Keratinocyte (primary cell): ENCODE data around the gene RERE. TPM values are rescaled to one million over a fixed set of nuclear protein-coding genes. Genes with fewer than 3 reads are reported as not detected.

Experiments
- DNase-seq: peaks from one replicate; pipeline ENCODE4 v3.0.0-alpha.2; 2011; ENCODE audit warnings: low read depth, missing footprints, low spot score
- FAIRE-seq: peaks from 2 replicates; lab custom pipeline; 2011; peaks lifted over from hg19 to GRCh38; lab: Jason Lieb, UNC
- H2AFZ ChIP-seq: 2 replicates; pipeline ENCODE4 v1.6.0; 2012; ENCODE audit warnings: low read length, control low read depth, inconsistent platforms; ENCODE audit not compliant: control insufficient read depth
- H3K27ac ChIP-seq: 2 replicates; pipeline ENCODE4 v1.5.1; 2011; ENCODE audit warnings: low read length; ENCODE audit not compliant: control insufficient read depth, insufficient read depth
- H3K27me3 ChIP-seq: 3 replicates; pipeline ENCODE4 v1.6.0; 2011; ENCODE audit warnings: low read length; ENCODE audit not compliant: control insufficient read depth, insufficient read depth; ENCODE audit errors: extremely low read depth
- H3K36me3 ChIP-seq, 2 experiments: 2 replicates in 1 of 2; 3 replicates in 1 of 2; pipeline ENCODE4 v1.5.1; 2011; ENCODE audit warnings: low read length in 2 of 2, mild to moderate bottlenecking in 1 of 2; ENCODE audit not compliant: control insufficient read depth in 2 of 2, insufficient read depth in 2 of 2; ENCODE audit errors: extremely low read depth in 1 of 2
- H3K4me1 ChIP-seq: 3 replicates; pipeline ENCODE4 v1.5.1; 2011; ENCODE audit warnings: low read length; ENCODE audit not compliant: control insufficient read depth, insufficient read depth; ENCODE audit errors: extremely low read depth
- H3K4me2 ChIP-seq: 3 replicates; pipeline ENCODE4 v1.6.0; 2011; ENCODE audit warnings: low read depth, low read length; ENCODE audit not compliant: control insufficient read depth, insufficient read depth; ENCODE audit errors: extremely low read depth
- H3K4me3 ChIP-seq, 3 experiments: fragments of 200-600 bp in 1 of 3; sonication (generic) in 1 of 3; 2 replicates in 2 of 3; 3 replicates in 1 of 3; pipeline ENCODE4 v1.5.1; 2011 to 2016; ENCODE audit warnings: low read length in 3 of 3, mild to moderate bottlenecking in 3 of 3, control low read depth in 2 of 3, inconsistent platforms in 1 of 3, low read depth in 1 of 3, mixed read lengths in 1 of 3, mixed run types in 1 of 3, moderate library complexity in 1 of 3; ENCODE audit not compliant: control insufficient read depth in 2 of 3, insufficient read depth in 2 of 3; ENCODE audit errors: extremely low read depth in 1 of 3
- H3K79me2 ChIP-seq: 2 replicates; pipeline ENCODE4 v1.6.0; 2012; ENCODE audit warnings: low read length; ENCODE audit not compliant: control insufficient read depth, insufficient read depth
- H3K9ac ChIP-seq: 3 replicates; pipeline ENCODE4 v1.6.0; 2011; ENCODE audit warnings: low read length; ENCODE audit not compliant: control insufficient read depth, insufficient read depth; ENCODE audit errors: extremely low read depth
- H3K9me1 ChIP-seq: 3 replicates; pipeline ENCODE4 v1.6.0; 2011; ENCODE audit warnings: low read length; ENCODE audit not compliant: control insufficient read depth, insufficient read depth; ENCODE audit errors: extremely low read depth
- H3K9me3 ChIP-seq: 2 replicates; pipeline ENCODE4 v1.5.1; 2012; ENCODE audit warnings: low read depth, low read length; ENCODE audit not compliant: control insufficient read depth
- H4K20me1 ChIP-seq: 3 replicates; pipeline ENCODE4 v1.6.0; 2011; ENCODE audit warnings: low read length; ENCODE audit not compliant: control insufficient read depth, insufficient read depth; ENCODE audit errors: extremely low read depth
- EZH2 ChIP-seq: IDR thresholded peaks from one replicate; pipeline ENCODE4 v1.6.1; 2012; ENCODE audit warnings: inconsistent platforms, mild to moderate bottlenecking, low read length, moderate library complexity
- dilution Hi-C: fragments of 300-500 bp; cut with MboI; formaldehyde crosslinking; loops from one replicate; pipeline ENCODE4 v1.7.0; 2020; ENCODE audit warnings: low sequenced_read_pairs; ENCODE audit not compliant: extremely low pct_ligation_motif_present
- polyA plus RNA-seq, 5 experiments: library from polyadenylated mRNA; depleted of rRNA in 3 of 5; stranded (reverse) in 3 of 5; stranded (forward) in 1 of 5; unstranded in 1 of 5; fragments of >200 nt; gene quantifications; 1 replicate in 1 of 5; 2 replicates in 3 of 5; 3 replicates in 1 of 5; pipeline versions ENCODE4 v1.2.1 to v1.2.3, GENCODE V29; 2011 to 2012; ENCODE audit warnings: missing spikeins in 2 of 5, low read depth in 1 of 5, low replicate concordance in 1 of 5
- TF ChIP-seq, protein P1 (sequence below), 3 experiments: IDR thresholded peaks in 1 of 3; conservative IDR thresholded peaks in 1 of 3; optimal IDR thresholded peaks in 1 of 3; 2 replicates in 2 of 3; 3 replicates in 1 of 3; pipeline versions ENCODE3 to v1.5.1; 2011; ENCODE audit warnings: low read length in 3 of 3, mild to moderate bottlenecking in 3 of 3, moderate library complexity in 2 of 3, control low read depth in 1 of 3, inconsistent platforms in 1 of 3; ENCODE audit not compliant: insufficient read depth in 2 of 3; ENCODE audit errors: extremely low read depth in 1 of 3

Gene RERE
- polyA plus RNA-seq, 1 donor (not counting 4 experiments of a cell fraction or from before 2014, with no cell fraction given), result 3.8 TPM

DNA sequence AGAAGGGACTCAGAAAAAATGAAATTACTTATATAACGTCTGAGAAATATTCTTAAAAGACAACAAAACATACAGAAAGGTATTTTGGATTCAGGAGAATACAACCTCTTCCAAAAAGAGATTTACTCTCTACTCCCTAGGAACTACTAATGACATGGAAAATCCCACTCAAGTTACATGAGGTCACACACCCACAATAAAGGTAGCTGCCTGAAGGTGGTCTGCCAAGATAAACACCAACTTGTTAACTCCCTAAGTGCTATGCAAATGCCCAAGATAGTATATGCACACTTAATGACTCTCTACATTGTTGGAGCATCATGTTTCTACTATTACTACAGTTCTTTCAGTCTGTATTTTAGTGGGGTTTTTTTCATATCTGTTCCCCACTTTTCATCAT, 26.5 kb downstream of the RERE start:
- Histone ChIP-seq H3K27ac (no peak overlapping the region), H3K4me3 (no peak overlapping the region), H3K36me3 (no peaks in the 10 kb centered on the region), H2AFZ (no peak overlapping the region), H3K27me3 (no peaks in the 10 kb centered on the region), H4K20me1 (no peaks in the 10 kb centered on the region), H3K9me3 (no peaks in the 10 kb centered on the region), H3K79me2 (no peaks in the 10 kb centered on the region), H3K9me1 (no peaks in the 10 kb centered on the region), H3K4me2 (no peak overlapping the region), H3K9ac (no peak overlapping the region), H3K4me1 (peaks cover 9% of the 10 kb centered on the region)
- DNase-seq (no peak), FAIRE-seq (no peak)
- TF ChIP-seq EZH2, result no peak
- TF ChIP-seq, protein P1, sequence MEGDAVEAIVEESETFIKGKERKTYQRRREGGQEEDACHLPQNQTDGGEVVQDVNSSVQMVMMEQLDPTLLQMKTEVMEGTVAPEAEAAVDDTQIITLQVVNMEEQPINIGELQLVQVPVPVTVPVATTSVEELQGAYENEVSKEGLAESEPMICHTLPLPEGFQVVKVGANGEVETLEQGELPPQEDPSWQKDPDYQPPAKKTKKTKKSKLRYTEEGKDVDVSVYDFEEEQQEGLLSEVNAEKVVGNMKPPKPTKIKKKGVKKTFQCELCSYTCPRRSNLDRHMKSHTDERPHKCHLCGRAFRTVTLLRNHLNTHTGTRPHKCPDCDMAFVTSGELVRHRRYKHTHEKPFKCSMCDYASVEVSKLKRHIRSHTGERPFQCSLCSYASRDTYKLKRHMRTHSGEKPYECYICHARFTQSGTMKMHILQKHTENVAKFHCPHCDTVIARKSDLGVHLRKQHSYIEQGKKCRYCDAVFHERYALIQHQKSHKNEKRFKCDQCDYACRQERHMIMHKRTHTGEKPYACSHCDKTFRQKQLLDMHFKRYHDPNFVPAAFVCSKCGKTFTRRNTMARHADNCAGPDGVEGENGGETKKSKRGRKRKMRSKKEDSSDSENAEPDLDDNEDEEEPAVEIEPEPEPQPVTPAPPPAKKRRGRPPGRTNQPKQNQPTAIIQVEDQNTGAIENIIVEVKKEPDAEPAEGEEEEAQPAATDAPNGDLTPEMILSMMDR (optimal IDR thresholded peaks at IDR 0.05 in 1 of 3, IDR thresholded peaks at IDR 0.05 in 1 of 3, conservative IDR thresholded peaks at IDR 0.05 in 1 of 3; ENCODE audit: extremely low read depth in 1 of 3, insufficient read depth in 2 of 3, low read length in 3 of 3), result no peak
- dilution Hi-C loops, result no loop called here

DNA sequence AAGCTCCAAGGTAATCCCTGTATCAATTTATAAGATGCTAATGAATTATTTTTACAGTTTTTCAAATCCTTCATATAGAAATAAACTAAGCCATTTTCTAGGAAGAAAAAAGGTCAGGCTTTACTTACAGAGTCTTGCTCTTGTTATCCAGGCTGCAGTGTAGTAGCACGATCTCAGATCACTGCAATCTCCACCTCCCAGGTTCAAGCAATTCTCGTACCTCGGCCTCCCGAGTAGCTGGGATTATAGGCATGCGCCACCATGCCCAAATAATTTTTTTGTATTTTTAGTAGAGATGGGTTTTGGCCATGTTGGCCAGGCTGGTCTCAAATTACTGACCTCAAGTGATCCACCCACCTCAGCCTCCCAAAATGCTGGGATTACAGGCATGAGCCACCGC, 27.0 kb downstream of the RERE start:
- Histone ChIP-seq H3K27ac (no peak overlapping the region), H3K9ac (no peak overlapping the region), H3K36me3 (no peaks in the 10 kb centered on the region), H3K4me2 (no peak overlapping the region), H2AFZ (no peak overlapping the region), H3K4me3 (no peak overlapping the region), H3K79me2 (no peaks in the 10 kb centered on the region), H3K9me3 (no peaks in the 10 kb centered on the region), H3K9me1 (no peaks in the 10 kb centered on the region), H4K20me1 (no peaks in the 10 kb centered on the region), H3K4me1 (peaks cover 9% of the 10 kb centered on the region), H3K27me3 (no peaks in the 10 kb centered on the region)
- no peak for TF ChIP-seq EZH2
- TF ChIP-seq, protein P1 (optimal IDR thresholded peaks at IDR 0.05 in 1 of 3, IDR thresholded peaks at IDR 0.05 in 1 of 3, conservative IDR thresholded peaks at IDR 0.05 in 1 of 3; ENCODE audit: extremely low read depth in 1 of 3, insufficient read depth in 2 of 3, low read length in 3 of 3), result no peak
- dilution Hi-C loops, result no loop called here
- FAIRE-seq, result no peak
- DNase-seq, result no peak
